ENCODE results near the gene NEURL1.
A peak's percentile ranks its signal among the peaks of the same experiment; 100 is the strongest.
"Not testable (repeated sequence)": the region's sequence is repeated elsewhere in the genome, so short reads cannot be mapped to it uniquely, and the experiment has no call there.

NEURL1 gene

GRCh38 chr10:103603382-103603781 is 109.9 kb downstream of the NEURL1 start:
- DNase-seq: no peak

GRCh38 chr10:103605359-103606096 is 112.0 kb downstream of the NEURL1 start:
- DNase-seq: peak in 33 of 56 donors; percentile 12 to 57 (median 26)

GRCh38 chr10:103606097-103606438 is 112.6 kb downstream of the NEURL1 start:
- DNase-seq: not testable (repeated sequence)

- DNase-seq: not testable (repeated sequence)
Observed at GRCh38 chr10:103607051-103607450, 113.5 kb downstream of the NEURL1 start.

- DNase-seq: peak in 1 of 56 donors; percentile 18
Observed at GRCh38 chr10:103608056-103608455, 114.6 kb downstream of the NEURL1 start.

- DNase-seq: no peak
Observed at GRCh38 chr10:103609231-103610082, 116.0 kb downstream of the NEURL1 start.

- no peak for DNase-seq
Observed at GRCh38 chr10:103610083-103610472, 116.6 kb downstream of the NEURL1 start.

GRCh38 chr10:103610921-103611511 is 117.5 kb downstream of the NEURL1 start:
- DNase-seq: no peak

GRCh38 chr10:103612462-103613365 is 119.2 kb downstream of the NEURL1 start:
- DNase-seq: peak in 33 of 56 donors; percentile 7 to 72 (median 32)

GRCh38 chr10:103613616-103614015 is 120.1 kb downstream of the NEURL1 start:
- DNase-seq: no peak

- DNase-seq: peak in 19 of 56 donors; percentile 10 to 62 (median 34)
Observed at GRCh38 chr10:103614306-103615158, 121.0 kb downstream of the NEURL1 start.

- DNase-seq: no peak
Observed at GRCh38 chr10:103616705-103617601, 123.4 kb downstream of the NEURL1 start.

GRCh38 chr10:103617602-103618385 is 124.3 kb downstream of the NEURL1 start:
- no peak for DNase-seq

- peak in 41 of 56 donors; percentile 7 to 80 (median 43) for DNase-seq
Observed at GRCh38 chr10:103618575-103619423, 125.3 kb downstream of the NEURL1 start.

- no peak for DNase-seq
Observed at GRCh38 chr10:103619424-103620351, 126.2 kb downstream of the NEURL1 start.

GRCh38 chr10:103620352-103620740 is 126.8 kb downstream of the NEURL1 start:
- DNase-seq: no peak

All from nucleus accumbens (tissue), 56 donors.